SKM-1 treated with dmso at 0.1 percent for 144 hours (cell line): Measurements from ENCODE around the gene FOXJ1.

Source experiments
- DNase-seq: peaks from one replicate; lab custom pipeline; 2025; ENCODE audit not compliant: unreplicated experiment; lab: John Stamatoyannopoulos, UW

The FOXJ1 gene

GRCh38 chr17:76142039-76142584 lies 1.1 kb upstream of the FOXJ1 start:
- DNase-seq, result no peak

DNA sequence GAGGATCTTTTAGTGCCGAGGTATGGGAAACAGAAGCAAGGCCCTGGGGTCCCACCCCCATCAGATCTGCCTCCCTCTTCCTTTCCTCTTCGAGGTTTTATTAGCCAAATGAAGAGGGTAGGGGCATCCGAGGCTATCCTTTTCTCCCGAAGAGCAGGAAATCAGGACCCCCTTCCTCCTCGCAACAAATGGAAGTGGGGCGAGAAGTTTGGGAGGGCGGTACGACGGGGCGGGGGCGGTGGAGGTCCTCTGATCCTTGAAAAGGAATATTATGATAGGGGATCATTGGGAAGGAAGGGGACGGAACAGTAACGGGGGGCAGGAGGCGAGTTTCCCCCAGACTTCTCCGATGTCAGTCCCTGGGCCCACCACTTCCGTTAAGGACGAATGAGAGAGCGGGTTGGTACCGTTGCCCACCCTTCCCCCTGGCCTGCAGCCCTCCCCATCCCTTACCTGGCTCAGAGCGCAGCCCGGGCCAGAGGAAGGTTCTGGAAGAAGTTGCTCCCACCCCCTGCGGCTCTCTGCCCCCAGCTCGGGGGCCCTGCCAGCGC lies 309 bp downstream of the FOXJ1 start:
- DNase-seq, result no peak

DNA sequence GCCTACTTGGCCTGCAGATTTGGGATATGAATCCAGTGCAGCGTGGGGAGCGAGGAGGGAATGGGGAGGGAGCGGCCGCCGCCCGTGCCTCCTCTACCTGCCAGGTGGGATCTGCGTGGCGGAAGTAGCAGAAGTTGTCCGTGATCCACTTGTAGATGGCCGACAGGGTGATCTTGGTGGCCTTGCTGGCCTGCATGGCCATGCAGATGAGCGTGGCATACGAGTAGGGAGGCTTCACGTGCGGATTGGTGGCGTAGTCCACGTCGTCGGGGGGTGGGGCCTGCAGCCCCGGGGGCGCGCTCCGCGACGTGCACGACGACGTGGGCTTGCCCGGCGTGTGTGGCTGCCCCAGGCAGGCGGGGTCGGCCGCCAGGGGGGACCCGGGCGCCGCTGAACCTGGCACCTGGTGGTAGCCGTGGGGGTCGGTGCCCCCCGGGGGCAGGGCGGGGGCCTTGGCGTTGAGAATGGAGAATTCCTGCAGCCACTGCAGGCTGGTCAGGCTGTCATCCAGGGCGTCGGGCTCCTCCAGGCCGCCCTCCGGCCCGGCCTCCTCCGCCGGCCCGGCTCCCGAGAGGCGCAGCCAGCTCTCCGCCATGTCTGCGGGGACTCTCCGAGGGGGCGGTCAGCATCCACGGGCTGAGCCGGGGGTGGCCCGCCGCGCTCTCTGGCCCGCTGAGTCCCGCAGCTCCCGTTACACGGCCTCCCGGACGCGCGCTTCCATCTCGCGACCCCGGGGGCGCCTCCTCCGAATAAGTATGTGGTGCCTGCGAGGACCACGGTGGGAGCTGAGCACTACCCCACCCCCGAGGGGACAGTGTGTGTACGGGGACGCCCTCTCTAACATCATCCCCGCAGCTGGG lies 1.0 kb downstream of the FOXJ1 start:
- no peak for DNase-seq

DNA sequence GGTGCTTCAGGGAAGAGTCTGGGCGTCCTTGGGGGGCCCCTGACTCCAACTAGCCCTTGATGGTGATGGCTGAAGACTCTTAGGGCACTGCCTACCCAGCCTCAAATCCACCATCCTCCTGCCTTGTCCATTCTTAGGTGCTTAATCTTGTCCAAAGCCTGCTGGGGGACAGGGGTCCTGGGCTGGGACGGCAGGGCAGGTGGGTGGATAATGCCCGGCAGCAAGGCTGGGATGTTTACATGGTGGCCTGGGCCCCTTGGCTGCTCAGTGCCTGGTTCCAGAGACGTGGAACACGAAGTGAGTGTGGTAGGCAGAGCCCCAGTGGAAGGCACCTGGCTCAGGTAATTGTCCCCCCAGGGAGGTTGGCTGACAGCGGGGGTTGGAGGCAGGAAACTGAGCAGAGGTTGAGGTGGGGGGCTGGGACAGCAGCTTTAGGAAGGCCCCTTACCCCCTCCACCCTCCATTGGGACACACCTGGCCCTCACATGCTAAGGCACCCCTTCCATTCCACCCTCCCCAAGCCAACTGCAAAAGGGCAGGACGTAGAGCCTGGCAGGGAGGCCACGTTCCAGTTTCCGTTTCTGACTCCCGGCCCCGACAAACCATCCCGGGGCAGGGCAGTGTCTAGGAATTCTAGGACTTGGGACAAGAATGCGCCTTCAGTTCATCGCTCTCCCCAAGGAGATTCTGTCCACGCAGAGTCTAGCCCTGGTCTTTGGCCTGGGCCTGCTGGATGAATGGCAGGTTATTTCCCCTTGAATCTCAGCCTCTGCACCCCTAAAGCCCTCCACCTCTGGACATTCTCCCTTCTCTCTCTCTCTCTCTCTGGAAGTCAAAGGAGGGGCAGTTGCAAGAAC lies 1.9 kb downstream of the FOXJ1 start:
- no peak for DNase-seq

GRCh38 chr17:76138234-76138895 lies 2.7 kb downstream of the FOXJ1 start:
- no peak for DNase-seq

GRCh38 chr17:76137351-76138233 lies 3.5 kb downstream of the FOXJ1 start:
- DNase-seq, result no peak

- no peak for DNase-seq
Observed at GRCh38 chr17:76137001-76137350, 4.1 kb downstream of the FOXJ1 start.

GRCh38 chr17:76136276-76137000 lies 4.6 kb downstream of the FOXJ1 start:
- DNase-seq, result no peak

DNA sequence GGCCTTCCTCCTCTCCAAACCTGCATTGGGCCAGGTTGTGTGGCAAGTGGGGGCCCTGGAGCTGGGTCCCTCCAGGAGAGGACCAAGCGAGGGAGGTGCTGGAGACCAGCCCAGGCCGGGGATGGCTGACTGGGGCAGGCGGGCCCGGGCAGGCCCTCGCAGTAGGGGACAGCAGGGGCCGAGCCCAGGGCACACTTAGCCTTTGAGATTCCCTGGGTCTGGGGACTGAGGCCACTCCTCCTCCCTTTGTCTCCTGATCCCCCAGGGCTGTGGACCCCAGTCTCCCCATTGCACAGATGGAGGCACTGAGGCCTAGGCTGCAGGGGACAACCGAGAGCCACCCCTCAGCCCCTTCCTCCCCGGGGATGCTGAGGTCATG lies 5.2 kb downstream of the FOXJ1 start:
- DNase-seq, result no peak

- no peak for DNase-seq
Observed at GRCh38 chr17:76134911-76135809, 5.9 kb downstream of the FOXJ1 start.

GRCh38 chr17:76132574-76133338 lies 8.3 kb downstream of the FOXJ1 start:
- no peak for DNase-seq

DNA sequence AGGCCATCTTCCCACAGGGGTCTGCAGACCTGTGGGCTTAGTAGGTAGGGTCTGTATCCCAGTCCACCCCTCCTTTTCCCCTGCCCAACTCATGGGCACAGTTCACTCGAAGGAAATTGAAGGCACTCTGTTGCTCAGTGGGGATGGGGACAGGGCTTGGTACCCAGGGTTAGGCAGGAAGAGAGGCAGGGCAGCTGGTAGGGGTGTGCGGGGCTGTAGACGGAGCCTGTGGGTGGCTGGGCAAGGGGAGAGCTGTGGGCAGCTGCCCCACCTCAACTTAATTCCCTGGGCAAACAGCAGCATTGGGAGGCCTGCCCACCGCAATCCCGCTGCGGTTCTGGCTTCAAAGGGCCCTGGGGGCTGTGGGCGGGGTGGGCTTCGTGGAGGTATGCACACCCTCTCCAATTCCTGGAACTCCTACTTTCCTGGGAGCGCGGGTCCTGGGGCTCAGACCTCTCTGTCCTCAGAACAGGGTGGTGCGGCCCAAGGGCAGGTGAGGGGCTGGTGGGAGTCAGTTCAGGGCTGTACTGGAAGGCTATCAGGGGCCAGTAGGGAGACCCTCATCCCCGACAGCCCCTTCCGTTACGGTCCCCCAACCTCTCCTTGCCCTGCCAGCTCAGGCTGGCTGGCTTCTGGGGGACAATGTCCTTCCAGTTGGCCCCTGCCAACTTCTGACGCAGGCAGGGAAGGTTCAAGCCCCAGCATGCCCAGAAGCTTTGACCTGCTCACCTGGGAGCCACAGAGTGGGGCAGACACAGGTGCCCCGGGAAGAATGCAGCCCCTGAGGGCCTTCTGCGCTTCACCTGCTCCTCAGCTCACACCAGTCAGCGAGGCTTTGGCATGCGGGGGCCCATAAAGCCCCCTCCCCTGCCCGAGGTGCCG lies 9.1 kb downstream of the FOXJ1 start:
- DNase-seq, result no peak

GRCh38 chr17:76131051-76131691 lies 9.9 kb downstream of the FOXJ1 start:
- no peak for DNase-seq

DNA sequence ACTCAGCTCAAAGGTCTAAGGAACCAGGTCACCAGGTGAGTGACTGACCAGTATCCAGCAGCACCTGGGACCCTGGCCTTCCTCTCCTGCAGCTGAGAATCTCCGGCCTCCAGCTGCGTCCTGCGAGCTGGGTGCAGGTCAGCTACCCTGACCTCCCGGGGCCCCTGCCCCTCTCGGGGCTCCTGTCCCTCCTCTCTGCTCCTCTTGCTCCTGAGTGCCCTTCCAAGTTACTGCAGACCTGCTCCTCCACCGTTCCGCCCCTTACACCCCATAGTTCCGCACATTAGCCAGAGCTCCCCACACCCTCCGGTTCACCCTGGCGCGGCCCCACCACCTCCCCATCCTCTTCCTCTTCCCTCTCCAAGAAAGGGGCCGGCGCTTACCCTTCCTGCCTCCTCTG lies 10.6 kb downstream of the FOXJ1 start:
- DNase-seq, result no peak

DNA sequence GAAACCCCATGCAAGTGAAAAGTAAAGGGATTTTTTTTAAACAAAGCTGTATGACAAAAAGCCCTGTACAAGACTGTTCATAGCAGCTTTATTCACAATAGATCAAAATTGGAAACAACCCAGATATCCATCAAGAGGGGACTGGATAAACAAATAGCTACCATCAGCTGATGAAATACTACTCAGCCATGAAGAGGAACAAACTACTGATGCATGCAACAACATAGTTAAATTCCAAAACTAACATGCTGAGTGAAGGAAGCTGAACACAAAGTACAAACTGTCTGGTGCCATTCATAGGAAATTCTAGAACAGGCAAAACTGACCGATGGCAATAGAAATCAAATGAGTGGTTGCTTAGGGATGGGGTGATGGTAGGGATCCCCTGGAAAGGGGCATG lies 15.1 kb downstream of the FOXJ1 start:
- DNase-seq, result no peak

DNA sequence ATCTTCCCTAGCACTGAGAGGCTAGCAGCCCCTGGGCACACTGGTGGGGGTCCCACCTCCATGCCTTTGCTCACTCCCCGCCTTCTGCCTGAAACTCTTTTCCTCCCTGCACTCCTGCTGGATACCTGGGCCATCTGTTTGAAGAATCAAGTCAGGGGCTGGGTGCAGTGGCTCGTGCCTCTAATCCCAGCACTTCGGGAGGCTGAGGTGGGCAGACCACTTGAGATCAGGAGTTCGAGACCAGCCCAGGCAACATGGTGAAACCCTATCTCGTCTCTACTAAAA lies 15.7 kb downstream of the FOXJ1 start:
- DNase-seq, result no peak
